Right lobe of liver (tissue), 4 donors: Measurements from ENCODE around the gene YBX2.

ENCODE experiments used
- CTCF ChIP-seq, 4 donors: fragments of 200-600 bp in 3 of 4; fragments of 450-650 bp in 1 of 4; IDR thresholded peaks; one replicate each; pipeline versions ENCODE4 v1.5.1 to v1.8.0; 2016 to 2022; ENCODE audit warnings: antibody characterized with exemption in 4 of 4, mild to moderate bottlenecking in 2 of 4
- POLR2A ChIP-seq: fragments of 450-650 bp; IDR thresholded peaks from one replicate; pipeline ENCODE4 v1.6.1; 2017; ENCODE audit warnings: antibody characterized with exemption, mild to moderate bottlenecking
- donor health status: DM: no; HTN: no; CAD: no.
- donor health status: DM: no; HTN: no; CAD: no.
- donor health status: DM: no; HTN: yes; CAD: no.

GRCh38 chr17:7311110-7311705, 16.8 kb upstream of the YBX2 start:
- TF ChIP-seq CTCF (IDR thresholded peaks at IDR 0.05), result no peak
- no peak for TF ChIP-seq POLR2A
